Loucy (cell line): ENCODE results near the gene MPG.

ENCODE experiments used
- EZH2phosphoT487 ChIP-seq: fragments of 200-600 bp; IDR thresholded peaks from 2 replicates; pipeline ENCODE4 v1.6.1; 2018; ENCODE audit warnings: antibody characterized with exemption, mild to moderate bottlenecking, moderate library complexity, borderline replicate concordance
- TF ChIP-seq, protein P1 (sequence below): fragments of 200-600 bp; sonication (generic); conservative IDR thresholded peaks from 2 replicates; pipeline ENCODE4 v1.5.1; 2014; ENCODE audit warnings: mild to moderate bottlenecking, antibody characterized with exemption, low read length

DNA sequence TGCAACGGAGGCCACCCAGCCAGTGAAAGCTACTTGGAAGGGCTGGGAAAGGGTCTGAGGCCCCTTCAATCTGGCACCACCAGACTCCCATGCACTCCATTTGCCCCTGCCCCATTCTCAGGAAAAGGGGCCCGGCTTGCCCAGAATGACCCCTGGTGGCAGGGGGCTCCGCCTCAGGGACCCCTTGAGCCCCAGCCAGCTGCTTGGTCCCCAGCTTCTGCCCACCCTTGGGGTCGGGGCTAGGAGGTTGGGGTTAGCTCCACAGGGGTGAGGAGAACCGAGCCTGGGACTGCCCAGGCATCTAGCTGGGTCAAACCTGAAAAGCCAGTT lies 6.8 kb upstream of the MPG start:
- TF ChIP-seq, protein P1, sequence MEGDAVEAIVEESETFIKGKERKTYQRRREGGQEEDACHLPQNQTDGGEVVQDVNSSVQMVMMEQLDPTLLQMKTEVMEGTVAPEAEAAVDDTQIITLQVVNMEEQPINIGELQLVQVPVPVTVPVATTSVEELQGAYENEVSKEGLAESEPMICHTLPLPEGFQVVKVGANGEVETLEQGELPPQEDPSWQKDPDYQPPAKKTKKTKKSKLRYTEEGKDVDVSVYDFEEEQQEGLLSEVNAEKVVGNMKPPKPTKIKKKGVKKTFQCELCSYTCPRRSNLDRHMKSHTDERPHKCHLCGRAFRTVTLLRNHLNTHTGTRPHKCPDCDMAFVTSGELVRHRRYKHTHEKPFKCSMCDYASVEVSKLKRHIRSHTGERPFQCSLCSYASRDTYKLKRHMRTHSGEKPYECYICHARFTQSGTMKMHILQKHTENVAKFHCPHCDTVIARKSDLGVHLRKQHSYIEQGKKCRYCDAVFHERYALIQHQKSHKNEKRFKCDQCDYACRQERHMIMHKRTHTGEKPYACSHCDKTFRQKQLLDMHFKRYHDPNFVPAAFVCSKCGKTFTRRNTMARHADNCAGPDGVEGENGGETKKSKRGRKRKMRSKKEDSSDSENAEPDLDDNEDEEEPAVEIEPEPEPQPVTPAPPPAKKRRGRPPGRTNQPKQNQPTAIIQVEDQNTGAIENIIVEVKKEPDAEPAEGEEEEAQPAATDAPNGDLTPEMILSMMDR, result no peak
- TF ChIP-seq EZH2phosphoT487, result no peak
